ENCODE data around the gene SCRN3. TPM values are rescaled to one million over a fixed set of nuclear protein-coding genes. Genes with fewer than 3 reads are reported as not detected.
"Not testable (repeated sequence)": the region's sequence is repeated elsewhere in the genome, so short reads cannot be mapped to it uniquely, and the experiment has no call there.

Gene SCRN3
- 10 to 100 TPM; 22.2 to 30.4 (median 26.8) TPM for total RNA-seq

GRCh38 chr2:174395284-174395968, at the start of gene SCRN3:
Gene SCRN3, plus strand, starts transcription at chr2:174395730. Its CDS starts 2,554 bp downstream, at chr2:174398284.
- WGBS, 2 donors (ENCODE audit: low coverage in 1 of 2), result 0% methylated on average over 14 to 17 of the region's 35 CpGs
- Histone ChIP-seq H3K36me3 (peaks cover 0 to 26% of the 10 kb centered on the region in 2 donors), H3K27me3 (no peaks in the 10 kb centered on the region), H3K4me1 (peaks cover 10 to 39% (median 13%) of the 10 kb centered on the region in 3 donors), H3K27ac (peak within 1 kb of the TSS; percentile 79 to 86 (median 82)), H3K4me3 (peak within 1 kb of the TSS; percentile 69 to 88), H3K9me3 (no peaks in the 10 kb centered on the region)
- TF ChIP-seq EP300 (IDR thresholded peaks at IDR 0.05), result no peak
- no peak for TF ChIP-seq CTCF (IDR thresholded peaks at IDR 0.05)
- TF ChIP-seq POLR2A (IDR thresholded peaks at IDR 0.05), result no peak
- peak; percentile 56 for TF ChIP-seq POLR2AphosphoS5 (IDR thresholded peaks at IDR 0.05)
- peak; percentile 87 for ATAC-seq

- Histone ChIP-seq H3K27me3 (peaks cover 2% of the 10 kb centered on the region), H3K36me3 (peaks cover 0 to 55% of the 10 kb centered on the region in 2 donors), H3K4me3 (no peak overlapping the region), H3K4me1 (no peaks in the 10 kb centered on the region), H3K27ac (no peak overlapping the region), H3K9me3 (no peaks in the 10 kb centered on the region)
- no peak for ATAC-seq
- no peak for TF ChIP-seq EP300 (IDR thresholded peaks at IDR 0.05)
- TF ChIP-seq POLR2A (IDR thresholded peaks at IDR 0.05), result no peak
- no peak for TF ChIP-seq CTCF (IDR thresholded peaks at IDR 0.05)
- 46 to 83% methylated on average over 2 of the region's 2 CpGs for WGBS, 2 donors (ENCODE audit: low coverage in 1 of 2)
Measured at GRCh38 chr2:174350018-174350417, 45.5 kb upstream of the SCRN3 start.

- H3K4me1 ChIP-seq, result no peaks in the 10 kb centered on the region
- H3K9me3 ChIP-seq, result no peaks in the 10 kb centered on the region
- H3K27me3 ChIP-seq, result no peaks in the 10 kb centered on the region
- WGBS, 2 donors (ENCODE audit: low coverage in 1 of 2), result 80 to 97% methylated on average over 2 of the region's 2 CpGs
- H3K27ac ChIP-seq, result no peak overlapping the region
- no peak for TF ChIP-seq EP300 (IDR thresholded peaks at IDR 0.05)
- TF ChIP-seq POLR2A (IDR thresholded peaks at IDR 0.05), result no peak
- no peak for TF ChIP-seq CTCF (IDR thresholded peaks at IDR 0.05)
- TF ChIP-seq POLR2AphosphoS5 (IDR thresholded peaks at IDR 0.05), result no peak
- no peak overlapping the region for H3K4me3 ChIP-seq
- peaks cover 0 to 55% of the 10 kb centered on the region in 2 donors for H3K36me3 ChIP-seq
- ATAC-seq, result no peak
Measured at GRCh38 chr2:174350593-174351181, 44.8 kb upstream of the SCRN3 start.

GRCh38 chr2:174353004-174353403, 42.5 kb upstream of the SCRN3 start:
- H3K27ac ChIP-seq, result no peak overlapping the region
- WGBS, 2 donors (ENCODE audit: low coverage in 1 of 2), result 94 to 100% methylated on average over 1 of the region's 1 CpG
- TF ChIP-seq EP300 (IDR thresholded peaks at IDR 0.05), result no peak
- TF ChIP-seq POLR2A (IDR thresholded peaks at IDR 0.05), result no peak
- TF ChIP-seq POLR2AphosphoS5 (IDR thresholded peaks at IDR 0.05), result no peak
- TF ChIP-seq CTCF (IDR thresholded peaks at IDR 0.05), result no peak
- peaks cover 0 to 41% of the 10 kb centered on the region in 2 donors for H3K36me3 ChIP-seq
- H3K4me1 ChIP-seq, result peaks cover 0 to 8% (median 0%) of the 10 kb centered on the region in 3 donors
- no peak overlapping the region for H3K4me3 ChIP-seq
- H3K27me3 ChIP-seq, result no peaks in the 10 kb centered on the region
- H3K9me3 ChIP-seq, result no peaks in the 10 kb centered on the region
- no peak for ATAC-seq

- WGBS, 2 donors (ENCODE audit: low coverage in 1 of 2), result 86 to 100% methylated on average over 1 of the region's 2 CpGs
- no peak for TF ChIP-seq CTCF (IDR thresholded peaks at IDR 0.05)
- TF ChIP-seq EP300 (IDR thresholded peaks at IDR 0.05), result no peak
- TF ChIP-seq POLR2A (IDR thresholded peaks at IDR 0.05), result no peak
- no peak for TF ChIP-seq POLR2AphosphoS5 (IDR thresholded peaks at IDR 0.05)
Measured at GRCh38 chr2:174356347-174356746, 39.2 kb upstream of the SCRN3 start.

GRCh38 chr2:174359663-174360062, 35.9 kb upstream of the SCRN3 start:
- H3K27me3 ChIP-seq, H3K27ac ChIP-seq, H3K9me3 ChIP-seq, H3K4me3 ChIP-seq, ATAC-seq: not testable (repeated sequence)
- H3K4me1 ChIP-seq, result peaks cover 0 to 10% (median 0%) of the 10 kb centered on the region in 3 donors
- peaks cover 0 to 36% of the 10 kb centered on the region in 2 donors for H3K36me3 ChIP-seq
- WGBS, 2 donors (ENCODE audit: low coverage in 1 of 2), result 88 to 89% methylated on average over 3 to 4 of the region's 4 CpGs

More at GRCh38 chr2:174356347-174356746, 39.2 kb upstream of the SCRN3 start:
- ATAC-seq, result no peak
- Histone ChIP-seq H3K36me3 (peaks cover 0 to 25% of the 10 kb centered on the region in 2 donors), H3K9me3 (no peaks in the 10 kb centered on the region), H3K4me3 (no peak overlapping the region), H3K27me3 (no peaks in the 10 kb centered on the region), H3K27ac (no peak overlapping the region), H3K4me1 (peaks cover 0 to 10% (median 0%) of the 10 kb centered on the region in 3 donors)
